ENCODE results near the gene ARF3. TPM values are rescaled to one million over a fixed set of nuclear protein-coding genes. Genes with fewer than 3 reads are reported as not detected.

Gene ARF3
- total and polyA plus RNA-seq, 2 of the 13 experiments (the other 11 are each of a cell fraction or from before 2014, with no cell fraction given) = 53.8 to 57.9 TPM

DNA sequence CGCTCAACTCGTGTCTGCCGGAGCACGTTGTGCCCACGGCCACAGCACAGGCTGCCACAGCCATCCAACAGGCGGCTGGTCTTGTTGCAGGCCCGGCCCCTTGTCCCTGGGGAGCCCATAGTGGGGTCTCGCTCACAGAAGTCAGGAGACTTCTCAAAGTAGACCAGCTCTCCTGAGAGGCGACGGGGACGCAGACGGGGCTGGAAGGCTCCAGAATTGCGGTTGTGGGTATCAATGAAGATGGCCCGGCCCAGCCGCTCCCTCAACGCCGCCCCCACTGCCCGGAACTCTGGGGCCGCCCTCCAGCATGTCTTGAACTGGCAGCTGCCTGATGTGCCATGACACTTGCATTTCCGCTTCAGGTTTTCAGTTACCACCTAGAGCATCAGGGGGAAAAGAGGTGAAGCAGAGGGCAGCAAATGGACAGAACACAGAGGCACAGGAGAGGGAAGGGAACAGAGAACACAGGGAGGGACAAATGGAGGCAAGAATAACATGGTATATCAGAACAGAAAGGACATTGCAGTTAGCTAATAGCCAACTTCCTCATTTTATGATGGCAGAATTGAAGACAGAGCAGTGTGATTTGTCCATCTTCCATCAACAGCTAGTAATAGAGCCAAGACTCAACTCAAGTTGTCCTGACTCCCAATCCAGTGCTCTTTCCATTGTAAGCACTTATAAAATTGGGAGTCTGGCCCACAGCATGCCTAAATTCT, 9.0 kb upstream of the ARF3 start:
- intact Hi-C loops (cut with micrococcal nuclease; ENCODE audit: unreplicated experiment) (no loop called here), in situ Hi-C loops (cut with HindIII; ENCODE audit: extremely low pct_ligation_motif_present, low pct_unique_long_range_greater_than_20kb) (no loop called here)
- DNase-seq (ENCODE audit: low spot score) (no peak), ATAC-seq (no peak), FAIRE-seq (no peak)
- Histone ChIP-seq H3K9ac (ENCODE audit: insufficient read depth, low read depth, low read length) (no peak overlapping the region), H4K20me1 (ENCODE audit: insufficient read depth, low read length) (no peaks in the 10 kb centered on the region), H3K4me3 (replicated peaks in 1 of 3; ENCODE audit: insufficient read depth in 1 of 3, low read depth in 2 of 3, low read length in 3 of 3) (no peak overlapping the region), H3K27ac (ENCODE audit: extremely low read length, insufficient read depth, low read length) (no peak overlapping the region), H3K4me2 (ENCODE audit: low read depth, low read length) (no peak overlapping the region), H3K36me3 (replicated peaks in 1 of 2; ENCODE audit: control insufficient read depth in 1 of 2, insufficient read depth in 2 of 2, low read length in 2 of 2) (no peaks in the 10 kb centered on the region), H3K79me2 (ENCODE audit: insufficient read depth, low read length) (no peaks in the 10 kb centered on the region), H3K9me3 (ENCODE audit: low read length) (no peaks in the 10 kb centered on the region), H2AFZ (ENCODE audit: low read length) (no peak overlapping the region), H3K27me3 (ENCODE audit: control insufficient read depth in 1 of 2, insufficient read depth in 2 of 2, low read length in 2 of 2) (peaks cover 10 to 64% of the 10 kb centered on the region in 2 experiments), H3K4me1 (ENCODE audit: insufficient read depth, low read length) (peaks cover 25% of the 10 kb centered on the region)
- BruUV-seq (replicated peaks) = no TSS peak
- ChIA-PET POLR2A (no interaction called here), CTCF (ENCODE audit: low intra/inter-chr PET ratio, low total read pairs) (interaction anchor here (1.2 kb wide), 1 partner anchor 21 kb away, joined by 3 read pairs; no protein-coding TSS in a partner anchor)
- 47% methylated on average over 18 of the region's 20 CpGs for WGBS (ENCODE audit: low lambda C conversion rate)
- TF ChIP-seq, protein P1, sequence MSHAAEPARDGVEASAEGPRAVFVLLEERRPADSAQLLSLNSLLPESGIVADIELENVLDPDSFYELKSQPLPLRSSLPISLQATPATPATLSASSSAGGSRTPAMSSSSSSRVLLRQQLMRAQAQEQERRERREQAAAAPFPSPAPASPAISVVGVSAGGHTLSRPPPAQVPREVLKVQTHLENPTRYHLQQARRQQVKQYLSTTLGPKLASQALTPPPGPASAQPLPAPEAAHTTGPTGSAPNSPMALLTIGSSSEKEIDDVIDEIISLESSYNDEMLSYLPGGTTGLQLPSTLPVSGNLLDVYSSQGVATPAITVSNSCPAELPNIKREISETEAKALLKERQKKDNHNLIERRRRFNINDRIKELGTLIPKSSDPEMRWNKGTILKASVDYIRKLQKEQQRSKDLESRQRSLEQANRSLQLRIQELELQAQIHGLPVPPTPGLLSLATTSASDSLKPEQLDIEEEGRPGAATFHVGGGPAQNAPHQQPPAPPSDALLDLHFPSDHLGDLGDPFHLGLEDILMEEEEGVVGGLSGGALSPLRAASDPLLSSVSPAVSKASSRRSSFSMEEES (CRISPR knock-in tag; IDR thresholded peaks at IDR 0.05) = no peak
- TF ChIP-seq RBFOX2 (IDR thresholded peaks at IDR 0.05; ENCODE audit: low read depth, low read length) (no peak), ZBTB10 (CRISPR knock-in tag; IDR thresholded peaks at IDR 0.05; ENCODE audit: borderline replicate concordance) (no peak), RFX1 (IDR thresholded peaks at IDR 0.05) (no peak), ZNF468 (CRISPR knock-in tag; IDR thresholded peaks at IDR 0.05) (no peak), SYNCRIP (IDR thresholded peaks at IDR 0.05; ENCODE audit: insufficient read depth, low read depth, low read length) (no peak), SMAD9 (CRISPR knock-in tag; IDR thresholded peaks at IDR 0.05) (no peak), NPAS2 (CRISPR knock-in tag; IDR thresholded peaks at IDR 0.05; ENCODE audit: borderline replicate concordance) (no peak), TCF7L2 (IDR thresholded peaks at IDR 0.05; ENCODE audit: low read depth, low read length) (no peak), FOXM1 (CRISPR knock-in tag; IDR thresholded peaks at IDR 0.05) (no peak), ZFP36L1 (CRISPR knock-in tag; IDR thresholded peaks at IDR 0.05) (no peak), ZNF3 (CRISPR knock-in tag; IDR thresholded peaks at IDR 0.05) (no peak), ZNF282 (IDR thresholded peaks at IDR 0.05; ENCODE audit: partially characterized antibody) (no peak), KLF16 (CRISPR knock-in tag; IDR thresholded peaks at IDR 0.05) (no peak), PHF20 (CRISPR knock-in tag; IDR thresholded peaks at IDR 0.05) (no peak), AFF4 (CRISPR knock-in tag; IDR thresholded peaks at IDR 0.05) (no peak)

All from HepG2 (cell line).